Ascending aorta (tissue), 2 donors: ENCODE results near the gene OR8J1. TPM values are rescaled to one million over a fixed set of nuclear protein-coding genes. Genes with fewer than 3 reads are reported as not detected.

ENCODE experiments used
- DNase-seq, 2 donors: peaks; one replicate each; pipeline ENCODE4 v3.0.0-alpha.2; 2019; ENCODE audit warnings: low spot score in 2 of 2
- H3K27ac ChIP-seq, 2 donors: fragments of 200-600 bp; sonication (generic); one replicate each; pipeline ENCODE4 v1.5.1; 2016 to 2017; ENCODE audit warnings: mild to moderate bottlenecking in 1 of 2
- H3K27me3 ChIP-seq: fragments of 200-600 bp; sonication (generic); one replicate; pipeline ENCODE4 v1.5.1; 2017
- H3K36me3 ChIP-seq, 2 donors: fragments of 200-600 bp; sonication (generic); one replicate each; pipeline ENCODE4 v1.5.1; 2016
- H3K4me1 ChIP-seq, 2 donors: fragments of 200-600 bp; sonication (generic); one replicate each; pipeline ENCODE4 v1.5.1; 2016 to 2017; ENCODE audit warnings: mild to moderate bottlenecking in 1 of 2
- H3K4me3 ChIP-seq, 2 donors: fragments of 200-600 bp; sonication (generic); one replicate each; pipeline ENCODE4 v1.5.1; 2016 to 2017; ENCODE audit warnings: mild to moderate bottlenecking in 1 of 2
- H3K9me3 ChIP-seq, 2 donors: fragments of 200-600 bp; sonication (generic); one replicate each; pipeline ENCODE4 v1.5.1; 2016
- intact Hi-C: fragments of 100-400 bp; cut with DNase I; formaldehyde crosslinking; loops from one replicate; pipeline ENCODE4 v1.15.1; 2023
- total RNA-seq: library from RNA; depleted of rRNA; stranded (reverse); fragments of >200 nt; gene quantifications from one replicate; pipeline ENCODE4 v1.1.0, GENCODE V29; 2016
- TF ChIP-seq, protein P1 (sequence below), 3 experiments: fragments of 200-600 bp in 2 of 3; fragments of 450-650 bp in 1 of 3; sonication (generic) in 2 of 3; IDR thresholded peaks; one replicate each; pipeline ENCODE4 v1.5.1; 2016 to 2019; ENCODE audit warnings: antibody characterized with exemption in 3 of 3, mild to moderate bottlenecking in 1 of 3, moderate library complexity in 1 of 3

OR8J1 gene
- total RNA-seq, 1 donor from 2014 or later, result not detected

DNA sequence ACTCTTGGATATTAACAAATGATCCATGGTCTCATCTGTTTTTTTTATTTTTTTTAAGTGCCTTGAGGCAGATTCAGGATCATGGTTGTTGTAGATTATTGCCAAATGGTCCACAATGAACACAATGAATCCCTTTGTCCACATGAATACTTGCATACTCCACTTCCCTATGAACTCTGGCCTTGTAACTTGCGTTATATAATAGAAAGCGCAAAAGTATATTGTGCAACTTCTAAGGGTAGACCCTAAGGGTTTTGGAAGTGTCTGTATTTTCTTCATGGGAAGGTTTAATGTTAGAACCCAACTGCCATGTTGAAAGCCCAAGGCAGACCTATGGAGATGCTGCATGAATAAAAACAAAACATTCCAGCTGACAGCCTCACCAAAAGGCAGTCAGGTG is 50.3 kb downstream of the OR8J1 start:
- Histone ChIP-seq H3K27ac (no peak overlapping the region), H3K4me1 (no peaks in the 10 kb centered on the region), H3K27me3 (no peaks in the 10 kb centered on the region), H3K9me3 (no peaks in the 10 kb centered on the region), H3K4me3 (no peak overlapping the region), H3K36me3 (no peaks in the 10 kb centered on the region)
- intact Hi-C loops, result no loop called here
- TF ChIP-seq, protein P1, sequence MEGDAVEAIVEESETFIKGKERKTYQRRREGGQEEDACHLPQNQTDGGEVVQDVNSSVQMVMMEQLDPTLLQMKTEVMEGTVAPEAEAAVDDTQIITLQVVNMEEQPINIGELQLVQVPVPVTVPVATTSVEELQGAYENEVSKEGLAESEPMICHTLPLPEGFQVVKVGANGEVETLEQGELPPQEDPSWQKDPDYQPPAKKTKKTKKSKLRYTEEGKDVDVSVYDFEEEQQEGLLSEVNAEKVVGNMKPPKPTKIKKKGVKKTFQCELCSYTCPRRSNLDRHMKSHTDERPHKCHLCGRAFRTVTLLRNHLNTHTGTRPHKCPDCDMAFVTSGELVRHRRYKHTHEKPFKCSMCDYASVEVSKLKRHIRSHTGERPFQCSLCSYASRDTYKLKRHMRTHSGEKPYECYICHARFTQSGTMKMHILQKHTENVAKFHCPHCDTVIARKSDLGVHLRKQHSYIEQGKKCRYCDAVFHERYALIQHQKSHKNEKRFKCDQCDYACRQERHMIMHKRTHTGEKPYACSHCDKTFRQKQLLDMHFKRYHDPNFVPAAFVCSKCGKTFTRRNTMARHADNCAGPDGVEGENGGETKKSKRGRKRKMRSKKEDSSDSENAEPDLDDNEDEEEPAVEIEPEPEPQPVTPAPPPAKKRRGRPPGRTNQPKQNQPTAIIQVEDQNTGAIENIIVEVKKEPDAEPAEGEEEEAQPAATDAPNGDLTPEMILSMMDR (IDR thresholded peaks at IDR 0.05), result no peak
- no peak for DNase-seq

DNA sequence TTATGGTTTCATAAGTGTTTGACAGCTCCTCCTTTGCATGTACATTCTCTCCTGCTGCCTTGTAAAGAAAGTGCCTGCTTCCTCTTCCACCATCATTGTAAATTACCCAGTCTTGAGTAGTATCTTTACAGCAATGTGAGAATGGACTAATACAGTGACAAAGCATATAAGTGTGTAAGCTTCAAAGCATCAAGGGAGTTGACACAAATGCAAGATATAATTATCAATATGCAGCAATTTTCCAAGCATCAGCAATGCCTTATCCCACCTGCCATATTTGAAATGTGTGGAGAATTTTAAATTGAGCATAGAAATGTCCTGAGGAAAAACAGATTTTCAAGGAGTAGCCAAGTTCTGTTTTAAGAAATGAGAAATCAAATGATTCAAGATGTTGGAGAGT is 56.7 kb downstream of the OR8J1 start:
- H3K36me3 ChIP-seq, result no peaks in the 10 kb centered on the region
- no peak for DNase-seq
- H3K9me3 ChIP-seq, result no peaks in the 10 kb centered on the region
- no peaks in the 10 kb centered on the region for H3K27me3 ChIP-seq
- intact Hi-C loops, result no loop called here
- no peak overlapping the region for H3K4me3 ChIP-seq
- no peak overlapping the region for H3K27ac ChIP-seq
- H3K4me1 ChIP-seq, result no peaks in the 10 kb centered on the region
- TF ChIP-seq, protein P1 (IDR thresholded peaks at IDR 0.05), result no peak

Other genes with a start within 250 kb of the OR8J1 start
- gene OR8H3, start 231.9 kb upstream of the OR8J1 start, total RNA-seq, result not detected
- not detected for gene OR8J3, start 214.1 kb upstream of the OR8J1 start, total RNA-seq
- not detected for gene OR8K5, start 194.0 kb upstream of the OR8J1 start, total RNA-seq
- gene OR5J2, start 177.7 kb upstream of the OR8J1 start, total RNA-seq, result not detected
- not detected for gene OR5T2, start 120.0 kb upstream of the OR8J1 start, total RNA-seq
- not detected for gene OR5T3, start 102.0 kb upstream of the OR8J1 start, total RNA-seq
- not detected for gene OR5T1, start 80.1 kb upstream of the OR8J1 start, total RNA-seq
- gene OR8H1, start 62.0 kb upstream of the OR8J1 start, total RNA-seq, result not detected
- not detected for gene OR8K3, start 39.1 kb upstream of the OR8J1 start, total RNA-seq
- gene OR8K1, start 8.3 kb upstream of the OR8J1 start, total RNA-seq, result not detected
- not detected for gene OR8U1, start 21.3 kb downstream of the OR8J1 start, total RNA-seq
- not detected for gene OR5AL1, start 58.4 kb downstream of the OR8J1 start, total RNA-seq
- gene OR5M3, start 119.1 kb downstream of the OR8J1 start, total RNA-seq, result not detected
- gene OR5M8, start 137.1 kb downstream of the OR8J1 start, total RNA-seq, result not detected
- not detected for gene OR5M11, start 189.0 kb downstream of the OR8J1 start, total RNA-seq
- gene OR5M10, start 223.4 kb downstream of the OR8J1 start, total RNA-seq, result not detected